GM18520 (cell line): ENCODE data around the gene SLC38A3.

Experiments
- ATAC-seq: cut with Tn5 transposase; IDR thresholded peaks from one replicate; pipeline ENCODE4 v1.9.1; 2021; ENCODE audit not compliant: unreplicated experiment

The SLC38A3 gene

GRCh38 chr3:50264383-50264963 lies 59.4 kb downstream of the SLC38A3 start:
- no peak for ATAC-seq

GRCh38 chr3:50264964-50265485 lies 60.0 kb downstream of the SLC38A3 start:
- no peak for ATAC-seq

- no peak for ATAC-seq
Observed at GRCh38 chr3:50265571-50265970, 60.5 kb downstream of the SLC38A3 start.

GRCh38 chr3:50266017-50266416 lies 60.9 kb downstream of the SLC38A3 start:
- ATAC-seq, result no peak

- ATAC-seq, result no peak
Observed at GRCh38 chr3:50266836-50267235, 61.8 kb downstream of the SLC38A3 start.

- no peak for ATAC-seq
Observed at GRCh38 chr3:50267280-50267913, 62.3 kb downstream of the SLC38A3 start.

- ATAC-seq, result no peak
Observed at GRCh38 chr3:50268276-50268675, 63.2 kb downstream of the SLC38A3 start.

GRCh38 chr3:50268703-50269451 lies 63.8 kb downstream of the SLC38A3 start, which contains the start of gene SEMA3B:
SEMA3B (plus strand) TSS chr3:50269147; CDS start chr3:50269241, 94 bp downstream.
- ATAC-seq, result no peak

- no peak for ATAC-seq
Observed at GRCh38 chr3:50269460-50269859, 64.4 kb downstream of the SLC38A3 start.

- no peak for ATAC-seq
Observed at GRCh38 chr3:50269977-50270413, 64.9 kb downstream of the SLC38A3 start.

- no peak for ATAC-seq
Observed at GRCh38 chr3:50270422-50271224, 65.6 kb downstream of the SLC38A3 start.
